ENCODE results near the gene AATF. TPM values are rescaled to one million over a fixed set of nuclear protein-coding genes. Genes with fewer than 3 reads are reported as not detected.

Gene AATF
- total RNA-seq, 2 donors from 2014 or later = 27.3 to 45.7 TPM

- no peaks in the 10 kb centered on the region for H3K4me1 ChIP-seq (replicated peaks)
- H3K27ac ChIP-seq = no peak overlapping the region
- intact Hi-C loops (cut with DNase I) = no loop called here
- H3K9me3 ChIP-seq = no peaks in the 10 kb centered on the region
- H3K27me3 ChIP-seq (replicated peaks; ENCODE audit: insufficient read depth) = no peaks in the 10 kb centered on the region
- WGBS = 98% methylated on average over 2 of the region's 2 CpGs
- TF ChIP-seq POLR2AphosphoS5 (IDR thresholded peaks at IDR 0.05) (no peak), POLR2A (IDR thresholded peaks at IDR 0.05) (no peak), CTCF (IDR thresholded peaks at IDR 0.05) (no peak)
- DNase-seq (ENCODE audit: low spot score) = no peak
- no peaks in the 10 kb centered on the region for H3K36me3 ChIP-seq
- H3K4me3 ChIP-seq = no peak overlapping the region
Measured at GRCh38 chr17:37079065-37079708, 130.4 kb downstream of the AATF start.

- DNase-seq (ENCODE audit: low spot score) = no peak
Measured at GRCh38 chr17:37079735-37080134, 131.0 kb downstream of the AATF start.

GRCh38 chr17:37081287-37081686 lies 132.5 kb downstream of the AATF start:
- no peaks in the 10 kb centered on the region for H3K4me1 ChIP-seq (replicated peaks)
- no peaks in the 10 kb centered on the region for H3K27me3 ChIP-seq (replicated peaks; ENCODE audit: insufficient read depth)
- WGBS = 89% methylated on average over 5 of the region's 5 CpGs
- no peak overlapping the region for H3K4me3 ChIP-seq
- DNase-seq (ENCODE audit: low spot score) = no peak
- no peak overlapping the region for H3K27ac ChIP-seq
- H3K36me3 ChIP-seq = no peaks in the 10 kb centered on the region
- TF ChIP-seq POLR2AphosphoS5 (IDR thresholded peaks at IDR 0.05) (no peak), POLR2A (IDR thresholded peaks at IDR 0.05) (no peak), CTCF (IDR thresholded peaks at IDR 0.05) (no peak)
- H3K9me3 ChIP-seq = no peaks in the 10 kb centered on the region
- intact Hi-C loops (cut with DNase I) = no loop called here

More at GRCh38 chr17:37079735-37080134, 131.0 kb downstream of the AATF start:
- Histone ChIP-seq H3K9me3 (no peaks in the 10 kb centered on the region), H3K27ac (no peak overlapping the region), H3K4me1 (replicated peaks) (no peaks in the 10 kb centered on the region), H3K4me3 (no peak overlapping the region), H3K27me3 (replicated peaks; ENCODE audit: insufficient read depth) (no peaks in the 10 kb centered on the region), H3K36me3 (no peaks in the 10 kb centered on the region)
- TF ChIP-seq POLR2A (IDR thresholded peaks at IDR 0.05) (no peak), CTCF (IDR thresholded peaks at IDR 0.05) (no peak), POLR2AphosphoS5 (IDR thresholded peaks at IDR 0.05) (no peak)
- intact Hi-C loops (cut with DNase I) = no loop called here
- 100% methylated on average over 1 of the region's 1 CpG for WGBS

- Histone ChIP-seq H3K27ac (no peak overlapping the region), H3K4me3 (no peak overlapping the region), H3K4me1 (replicated peaks) (no peaks in the 10 kb centered on the region), H3K27me3 (replicated peaks; ENCODE audit: insufficient read depth) (no peaks in the 10 kb centered on the region), H3K36me3 (peaks cover 0 to 9% of the 10 kb centered on the region in 2 donors), H3K9me3 (no peaks in the 10 kb centered on the region)
- 73% methylated on average over 8 of the region's 8 CpGs for WGBS
- intact Hi-C loops (cut with DNase I) = no loop called here
- TF ChIP-seq CTCF (IDR thresholded peaks at IDR 0.05) = no peak
- no peak for TF ChIP-seq POLR2A (IDR thresholded peaks at IDR 0.05)
- DNase-seq (ENCODE audit: low spot score) = no peak
Measured at GRCh38 chr17:37082311-37082860, 133.6 kb downstream of the AATF start.

- TF ChIP-seq CTCF (IDR thresholded peaks at IDR 0.05) = no peak
- TF ChIP-seq POLR2A (IDR thresholded peaks at IDR 0.05) = no peak
- no peak for TF ChIP-seq POLR2AphosphoS5 (IDR thresholded peaks at IDR 0.05)
- Histone ChIP-seq H3K27me3 (replicated peaks; ENCODE audit: insufficient read depth) (no peaks in the 10 kb centered on the region), H3K4me1 (replicated peaks) (no peaks in the 10 kb centered on the region), H3K36me3 (peaks cover 0 to 9% of the 10 kb centered on the region in 2 donors), H3K4me3 (no peak overlapping the region), H3K27ac (no peak overlapping the region), H3K9me3 (no peaks in the 10 kb centered on the region)
- DNase-seq (ENCODE audit: low spot score) = no peak
- intact Hi-C loops (cut with DNase I) = no loop called here
- 74% methylated on average over 4 of the region's 4 CpGs for WGBS
Measured at GRCh38 chr17:37082985-37083384, 134.2 kb downstream of the AATF start.

All from prostate gland (tissue), 2 donors.